GM21619 (cell line): ENCODE data around the gene SPATA19.
"Not testable (repeated sequence)": the region's sequence is repeated elsewhere in the genome, so short reads cannot be mapped to it uniquely, and the experiment has no call there.

Experiments used
- ATAC-seq: cut with Tn5 transposase; IDR thresholded peaks from one replicate; pipeline ENCODE4 v1.9.1; 2021; ENCODE audit not compliant: unreplicated experiment

The SPATA19 gene

GRCh38 chr11:133845413-133845812 is at the start of gene SPATA19:
Gene SPATA19, minus strand, starts transcription at chr11:133845513. Its CDS starts 67 bp downstream, at chr11:133845446.
- no peak for ATAC-seq

- peak; percentile 66 for ATAC-seq
Measured at GRCh38 chr11:133895061-133895479, 49.8 kb upstream of the SPATA19 start.

DNA sequence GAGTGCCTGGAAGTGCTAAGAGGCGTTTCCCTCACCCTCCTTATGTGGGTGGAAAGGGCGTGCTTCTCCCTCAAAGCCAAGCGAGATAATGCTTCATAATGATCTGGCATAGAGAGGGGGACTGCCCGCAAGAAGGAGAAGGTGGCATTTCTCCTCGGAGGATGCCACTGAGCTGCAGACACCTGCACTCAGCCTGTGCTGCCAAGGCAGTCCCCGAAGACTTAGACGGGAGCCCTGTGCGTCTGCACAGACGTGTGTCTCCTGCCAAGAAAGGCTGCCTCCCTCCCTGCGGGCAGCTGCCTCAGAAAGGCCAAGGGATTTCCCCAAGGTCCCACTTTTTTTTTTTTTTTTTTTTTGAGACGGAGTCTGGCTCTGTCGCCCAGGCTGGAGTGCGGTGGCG is 48.1 kb upstream of the SPATA19 start:
- ATAC-seq = no peak

DNA sequence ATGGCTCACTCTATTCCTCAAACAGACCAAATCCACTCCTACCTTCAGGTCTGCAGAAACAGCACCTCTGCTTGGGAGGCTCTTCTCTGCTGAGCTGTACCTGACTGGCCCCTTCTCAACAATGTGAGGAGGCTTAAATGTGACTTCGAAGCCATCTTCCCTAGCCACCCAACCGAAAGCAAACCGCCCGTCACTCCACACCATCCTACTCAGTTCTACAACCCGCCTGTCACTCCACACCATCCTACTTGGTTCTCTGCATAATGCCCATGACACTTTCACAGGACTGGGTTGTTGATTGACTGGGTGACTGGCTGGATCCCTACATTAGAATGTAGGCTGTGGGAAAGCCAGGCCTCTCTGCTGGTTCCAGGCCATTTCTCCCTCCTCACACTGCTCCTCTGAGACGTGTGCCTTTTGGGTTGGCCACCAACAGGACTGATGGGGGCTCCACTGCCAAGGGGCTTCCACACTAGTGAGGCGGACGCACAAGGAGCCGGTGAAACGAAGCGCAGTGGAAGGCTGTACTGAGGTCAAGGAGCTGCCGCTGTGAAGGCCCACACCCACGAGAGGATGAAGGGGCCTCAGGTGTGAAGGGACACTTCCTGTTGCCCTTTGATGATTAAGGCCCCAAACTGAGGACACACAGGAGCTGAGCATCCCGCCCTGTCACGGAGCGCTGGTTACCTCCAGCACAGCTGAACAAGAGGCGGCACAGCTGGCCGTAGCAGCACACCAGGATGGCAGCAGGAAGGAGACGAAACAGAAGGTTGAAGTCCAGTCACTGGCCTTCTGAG is 47.5 kb upstream of the SPATA19 start:
- ATAC-seq = no peak

DNA sequence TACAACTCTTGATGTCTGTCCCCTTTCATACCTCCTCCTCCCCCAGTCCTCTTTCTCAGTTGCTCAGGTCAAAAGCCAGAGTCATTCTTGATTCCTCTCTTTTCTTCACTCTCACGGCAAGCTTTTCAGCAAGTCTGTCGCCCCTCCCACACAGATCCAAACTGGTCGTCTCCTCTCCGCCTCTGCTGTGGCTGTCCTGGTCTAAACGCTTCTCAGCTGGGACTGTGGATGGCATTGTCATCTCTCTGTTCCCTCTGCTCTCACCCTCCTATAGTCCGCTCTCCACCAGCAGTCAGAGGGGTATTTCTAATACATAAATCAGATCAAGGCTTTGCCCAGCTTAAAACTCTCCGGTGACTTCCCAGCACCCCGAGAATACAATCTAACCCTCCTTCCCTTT is 46.8 kb upstream of the SPATA19 start:
- no peak for ATAC-seq

DNA sequence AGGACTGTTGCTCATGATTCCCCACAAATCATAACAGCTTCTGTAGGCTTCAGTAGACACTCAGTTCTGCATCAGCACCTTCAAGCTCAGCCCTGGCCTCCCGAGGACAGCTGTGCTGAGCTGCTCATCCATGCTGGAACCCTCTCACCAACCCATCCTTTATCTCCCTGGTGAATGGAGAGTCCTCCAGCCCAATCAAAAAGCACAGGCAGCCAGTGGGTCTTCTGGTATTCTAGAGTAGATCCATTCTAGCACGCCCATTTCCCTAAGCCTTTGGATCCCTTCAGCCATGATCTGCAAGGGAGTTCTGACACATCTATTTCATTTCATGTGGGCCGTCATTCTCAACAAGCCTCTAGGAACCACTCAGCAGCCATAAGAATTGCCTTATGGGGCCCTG is 44.6 kb upstream of the SPATA19 start:
- no peak for ATAC-seq

GRCh38 chr11:133889188-133889587 is 43.9 kb upstream of the SPATA19 start:
- ATAC-seq = no peak

- ATAC-seq = no peak
Measured at GRCh38 chr11:133887692-133888332, 42.5 kb upstream of the SPATA19 start.

- no peak for ATAC-seq
Measured at GRCh38 chr11:133886029-133886428, 40.7 kb upstream of the SPATA19 start.

GRCh38 chr11:133872160-133872559 is 26.8 kb upstream of the SPATA19 start:
- ATAC-seq = no peak

DNA sequence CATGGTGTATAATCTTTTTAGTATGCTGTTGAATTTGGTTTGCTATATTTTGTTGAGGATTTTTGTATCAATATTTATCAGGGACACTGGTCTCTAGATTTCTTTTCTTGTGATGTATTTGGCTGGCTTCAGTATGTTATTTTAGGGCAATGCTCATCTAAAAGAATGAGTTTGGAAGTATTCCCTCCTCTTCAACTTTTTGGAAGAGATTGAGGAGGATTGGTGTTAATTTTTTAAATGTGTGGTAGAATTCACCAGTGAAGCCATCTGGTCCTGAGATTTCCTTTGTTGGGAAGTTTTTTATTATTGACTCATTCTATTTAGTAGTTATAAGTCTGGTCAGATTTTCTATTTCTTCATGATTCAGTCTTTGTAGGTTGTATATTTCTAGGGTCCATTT is 22.1 kb upstream of the SPATA19 start:
- ATAC-seq = no peak

DNA sequence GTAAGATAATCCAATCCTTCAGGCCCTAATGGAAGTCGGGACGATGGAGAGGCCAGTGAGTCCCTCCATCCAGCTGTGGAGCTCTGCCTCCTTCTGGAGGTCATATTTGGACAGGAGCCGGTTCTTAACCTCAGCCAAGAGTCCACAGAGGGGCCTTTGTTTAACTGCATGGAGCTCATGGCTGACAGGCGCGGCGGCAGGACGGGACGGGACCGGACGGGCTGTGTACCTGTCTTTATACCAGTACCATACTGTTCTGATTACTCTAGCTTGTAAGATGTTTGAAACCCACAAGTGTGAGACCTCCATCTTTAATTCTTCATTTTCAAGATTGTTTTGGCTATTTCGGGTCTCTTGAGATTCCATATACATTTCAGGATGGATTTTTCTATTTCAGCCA is 20.2 kb upstream of the SPATA19 start:
- ATAC-seq = no peak

- no peak for ATAC-seq
Measured at GRCh38 chr11:133864756-133865155, 19.4 kb upstream of the SPATA19 start.

DNA sequence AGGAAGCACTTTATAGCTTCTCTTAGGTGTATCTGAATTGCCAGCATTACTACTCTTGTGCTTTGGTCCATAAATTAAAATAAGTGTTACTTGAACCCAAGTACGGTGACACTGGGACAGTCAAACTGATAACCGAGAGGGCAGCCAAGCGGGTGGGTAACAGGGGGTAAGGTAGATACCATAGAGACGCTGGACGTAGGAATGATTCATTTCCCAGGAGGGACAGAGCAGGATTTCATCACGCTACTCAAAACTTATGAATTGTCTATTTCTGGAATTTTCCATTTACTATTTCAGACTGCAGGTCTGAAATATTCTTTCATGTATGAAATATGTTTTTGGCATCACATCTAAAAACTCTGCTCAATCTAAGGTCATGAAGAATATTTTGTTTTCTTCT is 14.8 kb upstream of the SPATA19 start:
- ATAC-seq = no peak

GRCh38 chr11:133854330-133854960 is 9.1 kb upstream of the SPATA19 start:
- not testable (repeated sequence) for ATAC-seq

- ATAC-seq = no peak
Measured at GRCh38 chr11:133844217-133844616, 1.1 kb downstream of the SPATA19 start.

DNA sequence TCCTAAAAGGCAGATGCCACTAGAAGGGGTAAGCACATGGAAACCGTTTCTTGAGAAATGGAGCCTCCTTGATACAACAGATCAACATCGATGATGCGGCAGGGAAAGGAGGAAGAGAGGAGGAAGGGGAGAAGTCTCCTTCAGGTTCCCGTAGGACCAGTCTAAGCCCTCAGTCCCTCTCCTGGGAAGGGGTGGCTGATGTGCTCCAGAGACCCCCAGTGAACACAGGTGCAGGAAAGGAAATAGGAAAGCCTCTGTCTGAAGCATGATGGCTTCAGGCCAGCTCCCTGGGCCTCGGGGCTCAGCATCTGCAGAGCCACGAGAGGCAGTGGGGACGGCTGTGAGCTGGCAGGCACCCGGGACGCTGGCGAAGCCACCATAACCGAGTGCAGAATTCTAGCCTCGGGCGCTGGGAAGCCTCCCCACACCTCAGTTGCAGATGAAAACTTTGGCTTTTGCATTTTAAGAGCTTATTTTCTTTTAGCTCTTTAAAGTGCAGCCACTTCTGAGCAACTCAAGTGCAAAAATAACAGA is 1.8 kb downstream of the SPATA19 start:
- no peak for ATAC-seq

DNA sequence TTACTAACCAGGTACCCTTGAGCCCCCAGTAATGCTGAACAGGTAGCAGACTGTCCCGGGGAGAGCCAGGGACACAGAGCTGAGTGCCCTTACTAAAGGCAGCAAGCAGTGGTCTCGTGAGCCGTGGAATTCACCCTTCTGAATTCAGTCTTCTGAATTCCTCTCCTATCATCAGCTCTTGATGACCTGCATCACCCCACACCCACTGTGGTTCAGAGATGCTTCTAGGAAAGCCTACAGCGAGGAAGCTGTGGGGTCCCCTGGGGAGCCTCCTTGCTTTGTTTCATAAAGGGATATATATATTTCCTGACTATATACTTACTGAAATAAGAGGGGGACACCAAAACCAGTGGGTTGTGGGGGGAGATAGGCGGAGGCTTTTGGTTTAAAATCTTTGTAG is 2.6 kb downstream of the SPATA19 start:
- ATAC-seq = no peak

GRCh38 chr11:133842053-133842452 is 3.3 kb downstream of the SPATA19 start:
- no peak for ATAC-seq

DNA sequence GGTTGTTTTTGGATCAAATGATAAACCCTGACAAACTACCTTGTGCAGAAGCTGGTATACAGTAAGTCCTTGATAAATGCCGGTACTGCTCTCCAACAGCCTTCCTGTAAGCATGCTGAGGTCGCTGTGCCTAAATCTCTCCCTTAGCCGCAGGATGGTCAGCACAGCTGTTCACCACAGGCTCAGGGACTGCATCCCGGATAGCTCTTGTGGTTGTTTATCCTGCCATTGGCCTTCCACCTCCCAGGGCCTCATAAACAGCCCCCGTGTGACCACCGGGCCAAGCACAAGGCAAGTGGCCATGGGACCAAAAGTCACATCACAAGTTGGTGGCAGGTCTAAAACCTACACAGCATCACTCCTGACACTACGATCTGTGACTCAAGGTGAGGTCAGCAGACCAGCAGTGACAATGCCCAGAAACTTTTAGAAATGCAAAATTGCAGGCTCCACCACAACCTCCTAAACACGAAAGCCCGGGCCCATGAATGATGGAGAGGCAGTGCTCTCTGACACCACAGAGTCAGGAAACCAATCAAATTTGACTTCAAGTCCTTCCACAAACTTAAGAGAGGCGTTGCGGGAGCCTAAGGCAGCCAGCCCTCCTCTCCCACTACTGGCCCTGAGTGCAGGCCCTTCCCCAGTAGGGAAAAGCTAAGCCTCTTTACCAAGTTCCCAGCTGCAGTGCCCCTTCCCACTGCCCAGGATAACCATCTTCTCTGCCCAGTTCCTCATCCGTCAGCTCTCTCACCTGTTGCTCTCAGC is 3.9 kb downstream of the SPATA19 start:
- no peak for ATAC-seq

DNA sequence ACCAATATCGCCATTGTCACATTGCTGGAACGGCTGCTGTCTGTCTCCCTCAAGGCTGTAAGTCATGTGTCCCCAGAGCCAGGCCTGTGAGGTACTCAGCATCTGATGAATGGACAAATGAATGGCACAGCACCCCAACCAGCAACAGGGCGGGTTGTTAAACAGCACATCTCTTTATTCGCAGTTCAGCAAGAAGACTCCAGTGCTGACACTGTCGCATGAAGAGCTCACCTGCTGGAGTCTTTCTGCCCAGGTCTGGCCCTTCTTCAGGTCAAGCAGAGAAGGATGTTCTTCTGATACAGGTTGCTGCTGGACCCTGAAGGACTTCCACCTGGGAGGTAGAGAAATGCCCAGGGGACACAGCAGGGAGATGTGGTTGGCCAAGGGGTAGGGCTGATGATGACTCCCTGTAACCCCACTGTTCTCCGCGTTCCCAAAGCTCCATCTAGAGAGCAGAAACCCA is 4.8 kb downstream of the SPATA19 start:
- no peak for ATAC-seq
